AG10803 (cell line): ENCODE data around the gene QPCT.
"Not testable (repeated sequence)": the region's sequence is repeated elsewhere in the genome, so short reads cannot be mapped to it uniquely, and the experiment has no call there.

Source experiments
- DNase-seq: peaks from one replicate; pipeline ENCODE4 v3.0.0; 2010; ENCODE audit warnings: low read depth
- H3K4me3 ChIP-seq: 2 replicates; pipeline ENCODE4 v1.5.1; 2011; ENCODE audit warnings: mild to moderate bottlenecking, low read length, control low read depth
- TF ChIP-seq, protein P1 (sequence below): conservative IDR thresholded peaks from 2 replicates; pipeline ENCODE4 v1.5.1; 2011; ENCODE audit warnings: mild to moderate bottlenecking, low read length, control low read depth, inconsistent platforms

The QPCT gene

DNA sequence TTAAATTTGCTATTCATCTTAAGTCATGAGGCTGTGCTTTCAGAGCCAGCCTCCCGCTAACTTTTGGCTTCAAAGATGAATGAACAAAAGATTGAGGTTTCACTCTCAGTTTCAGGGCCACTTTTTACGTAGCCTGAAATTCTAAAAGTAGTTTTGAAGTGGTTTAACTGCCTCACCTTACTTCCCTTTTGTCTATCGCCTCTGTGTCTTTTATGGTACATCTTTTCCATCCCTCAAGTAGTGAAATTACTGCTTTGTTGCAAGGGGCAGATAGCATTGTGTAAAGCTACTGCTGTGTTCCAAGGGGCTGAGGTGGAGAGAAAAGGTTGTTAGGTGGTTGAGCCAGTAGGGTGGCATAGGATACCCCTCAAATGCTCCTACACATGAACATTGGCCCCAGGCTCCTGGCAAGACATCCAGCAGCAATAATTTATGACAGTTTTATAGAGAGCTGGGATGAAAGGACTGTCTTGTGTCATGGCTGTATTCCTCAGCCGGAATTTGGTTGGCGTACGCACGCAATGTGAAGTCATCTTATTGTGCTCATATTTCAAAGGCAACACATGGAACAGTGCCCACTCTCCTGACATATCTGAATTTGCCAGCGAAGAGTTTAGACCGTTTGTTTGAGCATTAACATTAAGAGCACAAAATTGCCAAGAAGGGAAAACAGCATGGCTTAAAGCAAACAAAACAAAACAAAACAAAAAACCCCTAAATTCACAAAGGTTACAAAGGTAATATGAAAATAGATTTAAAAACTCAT, 32.2 kb downstream of the QPCT start:
- TF ChIP-seq, protein P1, sequence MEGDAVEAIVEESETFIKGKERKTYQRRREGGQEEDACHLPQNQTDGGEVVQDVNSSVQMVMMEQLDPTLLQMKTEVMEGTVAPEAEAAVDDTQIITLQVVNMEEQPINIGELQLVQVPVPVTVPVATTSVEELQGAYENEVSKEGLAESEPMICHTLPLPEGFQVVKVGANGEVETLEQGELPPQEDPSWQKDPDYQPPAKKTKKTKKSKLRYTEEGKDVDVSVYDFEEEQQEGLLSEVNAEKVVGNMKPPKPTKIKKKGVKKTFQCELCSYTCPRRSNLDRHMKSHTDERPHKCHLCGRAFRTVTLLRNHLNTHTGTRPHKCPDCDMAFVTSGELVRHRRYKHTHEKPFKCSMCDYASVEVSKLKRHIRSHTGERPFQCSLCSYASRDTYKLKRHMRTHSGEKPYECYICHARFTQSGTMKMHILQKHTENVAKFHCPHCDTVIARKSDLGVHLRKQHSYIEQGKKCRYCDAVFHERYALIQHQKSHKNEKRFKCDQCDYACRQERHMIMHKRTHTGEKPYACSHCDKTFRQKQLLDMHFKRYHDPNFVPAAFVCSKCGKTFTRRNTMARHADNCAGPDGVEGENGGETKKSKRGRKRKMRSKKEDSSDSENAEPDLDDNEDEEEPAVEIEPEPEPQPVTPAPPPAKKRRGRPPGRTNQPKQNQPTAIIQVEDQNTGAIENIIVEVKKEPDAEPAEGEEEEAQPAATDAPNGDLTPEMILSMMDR: no peak
- peak overlapping the region; percentile 28 for H3K4me3 ChIP-seq
- peak; percentile 95 for DNase-seq

DNA sequence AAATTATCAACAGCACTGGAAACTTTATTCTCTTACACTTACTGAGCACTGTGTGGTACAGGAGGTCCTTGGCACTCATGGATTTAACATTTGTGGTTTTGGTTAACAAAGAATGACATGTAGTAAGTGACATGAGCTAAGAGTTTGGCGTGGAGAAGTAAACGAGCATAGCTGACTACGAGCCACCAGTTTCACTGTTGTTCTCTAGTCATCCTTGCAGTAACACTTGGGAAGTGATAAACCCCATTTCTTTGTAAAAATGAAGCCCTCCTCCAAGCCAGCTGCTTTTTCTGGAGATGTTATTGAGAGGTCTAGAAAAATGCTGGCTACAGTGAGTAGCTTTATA, 32.7 kb downstream of the QPCT start:
- TF ChIP-seq, protein P1: no peak
- peak; percentile 83 for DNase-seq
- peak overlapping the region; percentile 11; the same call in 1 of the 2 replicates for H3K4me3 ChIP-seq

DNA sequence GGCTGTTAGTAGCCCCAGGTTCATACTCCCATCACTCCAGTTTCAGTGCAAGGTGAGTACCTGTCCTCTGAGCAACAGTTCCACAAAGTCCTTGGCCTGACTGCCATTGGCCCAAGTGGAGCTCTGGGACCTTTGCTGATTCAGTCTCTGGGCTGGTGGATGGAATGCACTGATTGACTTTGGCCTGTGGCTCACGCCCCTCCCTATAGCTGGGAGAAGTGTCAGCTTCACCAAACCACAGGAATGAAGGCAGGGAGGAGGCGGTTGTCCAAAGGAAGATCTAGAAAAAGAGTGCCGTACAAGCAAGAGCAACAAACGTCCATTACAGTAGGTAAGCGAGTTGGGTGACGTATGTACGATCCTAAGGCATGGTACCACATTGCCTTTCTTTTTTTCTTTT, 34.0 kb downstream of the QPCT start:
- peak; percentile 90 for DNase-seq
- TF ChIP-seq, protein P1: peak; percentile 25
- no peak overlapping the region for H3K4me3 ChIP-seq

DNA sequence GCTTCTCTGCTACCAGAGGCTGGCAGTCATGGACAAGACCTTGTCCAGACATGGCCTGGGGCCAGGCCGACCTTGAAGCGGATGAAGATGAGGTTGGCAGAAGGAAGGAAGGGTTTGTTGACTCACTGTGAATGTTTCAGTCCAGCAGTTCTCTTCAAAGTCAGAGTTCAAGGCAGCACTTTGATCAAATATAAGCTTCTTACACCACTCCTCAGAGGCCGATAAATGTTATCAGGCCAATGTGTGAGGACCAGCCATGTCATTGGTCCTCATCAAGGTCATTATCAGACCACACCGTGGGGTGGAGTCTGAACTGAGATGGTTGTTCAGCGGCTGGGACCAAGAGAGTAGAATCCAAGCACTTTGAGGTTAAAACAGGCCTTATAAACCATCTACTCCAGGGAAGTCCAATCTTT, 35.5 kb downstream of the QPCT start:
- TF ChIP-seq, protein P1: no peak

DNA sequence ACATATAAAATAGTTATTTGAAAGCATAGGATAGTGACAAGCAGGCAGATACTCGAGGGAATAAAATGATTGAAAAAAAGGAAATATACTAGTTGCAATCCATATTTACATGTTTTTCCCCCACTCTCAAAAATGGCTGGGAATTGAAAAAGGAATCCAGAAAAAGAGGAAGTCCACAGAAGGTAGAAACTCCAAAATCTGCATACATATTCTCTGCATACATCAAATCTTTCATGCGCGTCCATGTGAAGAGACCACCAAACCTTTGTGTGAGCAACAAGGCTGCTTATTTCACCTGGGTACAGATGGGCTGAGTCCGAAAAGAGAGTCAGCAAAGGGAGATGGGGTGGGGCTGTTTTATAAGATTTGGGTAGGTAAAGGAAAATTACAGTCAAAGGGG, 36.4 kb downstream of the QPCT start:
- H3K4me3 ChIP-seq, DNase-seq: not testable (repeated sequence)

More for the DNA sequence above, 35.5 kb downstream of the QPCT start:
- no peak overlapping the region for H3K4me3 ChIP-seq
- no peak for DNase-seq

DNA sequence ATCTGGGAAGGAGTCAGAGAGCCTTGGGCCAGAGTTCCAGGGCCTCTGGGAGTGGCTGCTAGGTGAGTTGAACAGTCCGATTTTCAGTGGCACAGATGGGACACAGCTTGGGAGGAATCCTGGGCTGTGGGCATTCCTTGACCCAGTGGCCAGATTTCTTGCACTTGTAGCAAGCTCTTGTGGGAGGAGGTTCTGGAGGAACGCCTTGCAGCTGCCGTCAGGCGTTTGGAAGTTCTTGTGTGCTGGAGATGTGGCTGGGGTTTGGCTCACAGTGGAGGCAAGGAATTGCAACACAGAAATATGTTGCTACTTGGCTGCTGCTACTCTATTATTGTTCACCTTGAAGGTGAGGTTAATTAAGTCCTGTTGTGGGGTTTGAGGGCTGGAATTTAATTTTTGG, 39.8 kb downstream of the QPCT start:
- peak; percentile 86 for DNase-seq
- H3K4me3 ChIP-seq: not testable (repeated sequence)

DNA sequence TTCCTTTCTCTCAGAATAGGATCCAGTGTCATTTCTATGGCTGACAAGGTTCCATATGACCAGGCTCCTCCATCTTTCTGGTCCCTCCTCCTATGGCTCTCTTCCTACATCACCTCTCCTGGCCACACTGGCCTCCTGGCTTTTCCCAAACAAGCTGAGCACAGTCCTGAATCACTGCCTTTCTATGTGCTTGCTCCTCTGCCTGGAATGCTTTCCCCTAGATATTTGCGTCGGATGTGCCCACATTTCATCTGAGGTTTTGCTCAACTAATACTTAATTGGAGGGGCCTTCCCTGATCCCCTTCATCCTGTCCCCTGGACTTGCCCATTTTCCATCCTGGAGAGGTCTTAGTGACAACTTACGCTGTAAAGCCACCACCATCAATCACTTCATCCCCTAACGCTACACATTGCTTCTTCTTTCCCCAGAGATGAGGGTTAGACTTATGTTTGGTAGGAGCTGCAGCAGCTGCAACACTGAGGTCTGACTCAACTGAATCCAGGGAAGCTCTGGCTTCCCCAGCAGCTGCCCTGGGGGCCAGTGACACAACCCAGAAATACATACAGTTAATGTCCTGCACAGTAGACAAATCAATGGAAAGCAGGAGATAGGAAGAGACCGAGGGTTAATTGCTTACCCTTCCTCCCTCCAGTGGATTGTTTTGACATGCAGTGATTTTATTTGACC, 42.9 kb downstream of the QPCT start:
- H3K4me3 ChIP-seq: no peak overlapping the region
- TF ChIP-seq, protein P1: no peak
- DNase-seq: peak; percentile 74

DNA sequence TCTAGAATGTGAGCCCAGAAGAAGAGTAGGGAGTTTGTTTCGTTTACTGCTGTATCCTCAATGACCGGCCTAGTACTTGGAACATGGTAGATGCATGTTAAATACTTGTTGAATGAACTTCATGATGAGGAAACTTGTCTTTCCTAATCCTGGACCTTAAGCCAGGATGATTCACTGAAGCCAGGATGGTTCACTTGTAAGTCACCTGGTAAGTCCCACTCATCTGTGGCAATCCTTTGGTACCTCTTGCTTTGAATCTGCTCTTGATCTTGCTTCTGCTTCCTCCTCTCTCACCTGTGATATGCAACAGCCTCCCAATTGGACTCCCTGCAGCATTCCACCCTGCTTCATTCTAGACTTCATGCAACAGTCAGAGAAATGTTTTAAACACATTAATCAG, 43.6 kb downstream of the QPCT start:
- peak; percentile 92 for DNase-seq
- TF ChIP-seq, protein P1: no peak
- no peak overlapping the region for H3K4me3 ChIP-seq
